GM21423 (cell line): ENCODE results near the gene PPRC1.
"Not testable (repeated sequence)": the region's sequence is repeated elsewhere in the genome, so short reads cannot be mapped to it uniquely, and the experiment has no call there.

Experiments used
- ATAC-seq: cut with Tn5 transposase; IDR thresholded peaks from one replicate; pipeline ENCODE4 v1.9.1; 2021; ENCODE audit warnings: mild to moderate bottlenecking, moderate library complexity; ENCODE audit not compliant: unreplicated experiment

Gene PPRC1

GRCh38 chr10:102188298-102188940 lies 55.6 kb downstream of the PPRC1 start:
- ATAC-seq, result no peak

- not testable (repeated sequence) for ATAC-seq
Observed at GRCh38 chr10:102188941-102189898, 56.4 kb downstream of the PPRC1 start.

GRCh38 chr10:102191956-102192355 lies 59.1 kb downstream of the PPRC1 start:
- ATAC-seq, result no peak

- ATAC-seq, result no peak
Observed at GRCh38 chr10:102195296-102195870, 62.5 kb downstream of the PPRC1 start.

DNA sequence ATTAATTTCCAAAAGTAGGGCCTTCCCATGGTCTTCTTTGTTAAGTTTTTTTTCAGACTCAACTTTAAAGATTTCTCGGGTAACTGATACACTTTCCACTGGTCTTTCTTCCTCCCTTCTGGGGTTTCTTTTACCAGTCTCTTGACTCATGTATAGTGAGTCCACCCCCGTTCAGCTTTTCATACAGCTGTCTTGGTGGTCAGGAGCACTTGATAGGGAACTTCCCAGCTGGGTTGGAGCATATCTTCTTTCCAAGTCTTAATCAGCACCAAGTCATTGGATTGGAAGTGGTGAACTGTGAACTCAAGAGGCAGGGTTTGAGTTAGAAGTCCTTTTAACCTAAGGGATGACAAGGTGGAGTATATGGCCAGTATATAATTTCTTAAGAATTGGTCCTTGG lies 64.1 kb downstream of the PPRC1 start:
- ATAC-seq, result no peak

GRCh38 chr10:102198027-102198426 lies 65.2 kb downstream of the PPRC1 start:
- ATAC-seq, result no peak
